ENCODE results near the gene RPS6KL1. TPM values are rescaled to one million over a fixed set of nuclear protein-coding genes. Genes with fewer than 3 reads are reported as not detected.
"Not testable (repeated sequence)": the region's sequence is repeated elsewhere in the genome, so short reads cannot be mapped to it uniquely, and the experiment has no call there.

RPS6KL1 gene
- polyA plus RNA-seq, 1 donor from 2014 or later = 147 TPM

- H2AFZ ChIP-seq (ENCODE audit: low read depth, low read length) = no peak overlapping the region
- no peak overlapping the region for H3K4me3 ChIP-seq (ENCODE audit: low read length)
- no peak overlapping the region for H3K27ac ChIP-seq (ENCODE audit: low read length)
- no peaks in the 10 kb centered on the region for H3F3A ChIP-seq (ENCODE audit: insufficient read depth, low read length, poor library complexity, severe bottlenecking)
- H3K79me2 ChIP-seq (replicated peaks; ENCODE audit: insufficient read depth, low read length) = no peaks in the 10 kb centered on the region
- no peaks in the 10 kb centered on the region for H3K36me3 ChIP-seq (ENCODE audit: insufficient read depth, low read length)
- H3K9me3 ChIP-seq (ENCODE audit: low read length) = no peaks in the 10 kb centered on the region
- no peaks in the 10 kb centered on the region for H3K27me3 ChIP-seq (ENCODE audit: insufficient read depth, low read depth, low read length)
- no peak overlapping the region for H3K9ac ChIP-seq (ENCODE audit: low read length)
- H3K4me2 ChIP-seq (ENCODE audit: low read length) = no peak overlapping the region
- H4K20me1 ChIP-seq (ENCODE audit: insufficient read depth) = no peaks in the 10 kb centered on the region
- TF ChIP-seq RAD21 (conservative IDR thresholded peaks at IDR 0.05) = no peak
- no peak for TF ChIP-seq TAF1 (IDR thresholded peaks at IDR 0.05; ENCODE audit: low read depth)
- TF ChIP-seq EZH2 (IDR thresholded peaks at IDR 0.05; ENCODE audit: borderline replicate concordance, insufficient read depth, low read length, poor library complexity, severe bottlenecking) = no peak
- no peak for TF ChIP-seq REST (IDR thresholded peaks at IDR 0.05; ENCODE audit: borderline replicate concordance)
- TF ChIP-seq MXI1 (conservative IDR thresholded peaks at IDR 0.05; ENCODE audit: poor library complexity, severe bottlenecking) = no peak
- TF ChIP-seq POLR2AphosphoS5 (IDR thresholded peaks at IDR 0.05) = no peak
- TF ChIP-seq EP300 (conservative IDR thresholded peaks at IDR 0.05; ENCODE audit: poor library complexity, severe bottlenecking) = no peak
- no peak for TF ChIP-seq CTCF (IDR thresholded peaks at IDR 0.05; ENCODE audit: poor library complexity, severe bottlenecking)
- no peak for TF ChIP-seq SMC3 (conservative IDR thresholded peaks at IDR 0.05; ENCODE audit: poor library complexity)
- no peaks in the 10 kb centered on the region for H3K9me2 ChIP-seq (ENCODE audit: insufficient read depth, low read length)
Observed at GRCh38 chr14:74934476-74935359, 11.7 kb upstream of the RPS6KL1 start.

- H3K9ac ChIP-seq (ENCODE audit: low read length) = no peak overlapping the region
- no peaks in the 10 kb centered on the region for H4K20me1 ChIP-seq (ENCODE audit: insufficient read depth)
- no peaks in the 10 kb centered on the region for H3K9me3 ChIP-seq (ENCODE audit: low read length)
- no peak overlapping the region for H3K4me3 ChIP-seq (ENCODE audit: low read length)
- no peaks in the 10 kb centered on the region for H3K36me3 ChIP-seq (ENCODE audit: insufficient read depth, low read length)
- H2AFZ ChIP-seq (ENCODE audit: low read depth, low read length) = no peak overlapping the region
- H3K9me2 ChIP-seq (ENCODE audit: insufficient read depth, low read length) = no peaks in the 10 kb centered on the region
- TF ChIP-seq POLR2AphosphoS5 (IDR thresholded peaks at IDR 0.05) (no peak), EP300 (conservative IDR thresholded peaks at IDR 0.05; ENCODE audit: poor library complexity, severe bottlenecking) (no peak), REST (IDR thresholded peaks at IDR 0.05; ENCODE audit: borderline replicate concordance) (no peak), RAD21 (conservative IDR thresholded peaks at IDR 0.05) (no peak), SMC3 (conservative IDR thresholded peaks at IDR 0.05; ENCODE audit: poor library complexity) (no peak), EZH2 (IDR thresholded peaks at IDR 0.05; ENCODE audit: borderline replicate concordance, insufficient read depth, low read length, poor library complexity, severe bottlenecking) (no peak), TAF1 (IDR thresholded peaks at IDR 0.05; ENCODE audit: low read depth) (no peak), MXI1 (conservative IDR thresholded peaks at IDR 0.05; ENCODE audit: poor library complexity, severe bottlenecking) (no peak), CTCF (IDR thresholded peaks at IDR 0.05; ENCODE audit: poor library complexity, severe bottlenecking) (no peak)
- H3F3A ChIP-seq (ENCODE audit: insufficient read depth, low read length, poor library complexity, severe bottlenecking) = no peaks in the 10 kb centered on the region
- H3K27me3 ChIP-seq (ENCODE audit: insufficient read depth, low read depth, low read length) = no peaks in the 10 kb centered on the region
- no peaks in the 10 kb centered on the region for H3K79me2 ChIP-seq (replicated peaks; ENCODE audit: insufficient read depth, low read length)
- H3K27ac ChIP-seq (ENCODE audit: low read length) = no peak overlapping the region
- no peak overlapping the region for H3K4me2 ChIP-seq (ENCODE audit: low read length)
Observed at GRCh38 chr14:74934041-74934440, 11.0 kb upstream of the RPS6KL1 start.

- not testable (repeated sequence) for H3K4me3 ChIP-seq (ENCODE audit: low read length); H3K9ac ChIP-seq (ENCODE audit: low read length); H3K9me3 ChIP-seq (ENCODE audit: low read length); H3K27ac ChIP-seq (ENCODE audit: low read length); H3K27me3 ChIP-seq (ENCODE audit: insufficient read depth, low read depth, low read length); H3K9me2 ChIP-seq (ENCODE audit: insufficient read depth, low read length); H2AFZ ChIP-seq (ENCODE audit: low read depth, low read length); H3K4me2 ChIP-seq (ENCODE audit: low read length); H4K20me1 ChIP-seq (ENCODE audit: insufficient read depth); H3K79me2 ChIP-seq (replicated peaks; ENCODE audit: insufficient read depth, low read length); H3F3A ChIP-seq (ENCODE audit: insufficient read depth, low read length, poor library complexity, severe bottlenecking); H3K36me3 ChIP-seq (ENCODE audit: insufficient read depth, low read length)
Observed at GRCh38 chr14:74932936-74933335, 9.9 kb upstream of the RPS6KL1 start.
